Endothelial cell of umbilical vein (primary cell): ENCODE results near the gene TRANK1.

Experiments
- CTCF ChIP-seq, 2 donors: IDR thresholded peaks; 1 replicate in 1 of 2; 2 replicates in 1 of 2; pipeline ENCODE4 v1.5.1; 2011; ENCODE audit warnings: low read length in 2 of 2, mild to moderate bottlenecking in 2 of 2, moderate library complexity in 2 of 2, control low read depth in 1 of 2, inconsistent platforms in 1 of 2, low read depth in 1 of 2; ENCODE audit not compliant: insufficient read depth in 1 of 2; ENCODE audit errors: extremely low read depth in 1 of 2
- POLR2AphosphoS5 ChIP-seq: IDR thresholded peaks from 2 replicates; pipeline ENCODE4 v1.6.1; 2012; ENCODE audit warnings: low read depth, mild to moderate bottlenecking, control low read depth, low read length, moderate library complexity; ENCODE audit not compliant: insufficient read depth

DNA sequence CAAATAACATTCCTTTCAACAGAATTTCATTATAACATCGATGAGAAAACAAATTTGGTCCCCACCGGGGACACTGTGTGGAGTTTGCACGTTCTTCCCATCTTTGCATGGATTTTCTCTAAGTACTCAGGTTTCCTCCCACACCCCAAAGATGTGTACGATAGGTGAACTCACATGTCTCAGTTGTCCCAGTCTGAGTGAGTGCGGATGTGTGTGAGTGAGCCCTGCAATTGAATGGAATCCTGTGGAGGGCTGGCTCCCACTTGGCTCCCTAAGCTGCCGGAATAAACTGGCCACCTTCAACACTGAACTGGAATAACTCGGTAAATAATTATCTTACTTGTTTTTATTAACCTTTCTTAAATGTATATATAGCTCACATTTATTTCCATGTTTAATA lies 77.0 kb downstream of the TRANK1 start:
- no peak for TF ChIP-seq CTCF (IDR thresholded peaks at IDR 0.05; ENCODE audit: extremely low read depth in 1 of 2, insufficient read depth in 1 of 2, low read depth in 1 of 2, low read length in 2 of 2)
- TF ChIP-seq POLR2AphosphoS5 = no peak
